Kidney glomerular epithelial cell (primary cell): ENCODE results near the gene ABR.
"Not testable (repeated sequence)": the region's sequence is repeated elsewhere in the genome, so short reads cannot be mapped to it uniquely, and the experiment has no call there.

Source experiments
- DNase-seq: peaks from one replicate; lab custom pipeline; 2025; lab: John Stamatoyannopoulos, UW

ABR gene

DNA sequence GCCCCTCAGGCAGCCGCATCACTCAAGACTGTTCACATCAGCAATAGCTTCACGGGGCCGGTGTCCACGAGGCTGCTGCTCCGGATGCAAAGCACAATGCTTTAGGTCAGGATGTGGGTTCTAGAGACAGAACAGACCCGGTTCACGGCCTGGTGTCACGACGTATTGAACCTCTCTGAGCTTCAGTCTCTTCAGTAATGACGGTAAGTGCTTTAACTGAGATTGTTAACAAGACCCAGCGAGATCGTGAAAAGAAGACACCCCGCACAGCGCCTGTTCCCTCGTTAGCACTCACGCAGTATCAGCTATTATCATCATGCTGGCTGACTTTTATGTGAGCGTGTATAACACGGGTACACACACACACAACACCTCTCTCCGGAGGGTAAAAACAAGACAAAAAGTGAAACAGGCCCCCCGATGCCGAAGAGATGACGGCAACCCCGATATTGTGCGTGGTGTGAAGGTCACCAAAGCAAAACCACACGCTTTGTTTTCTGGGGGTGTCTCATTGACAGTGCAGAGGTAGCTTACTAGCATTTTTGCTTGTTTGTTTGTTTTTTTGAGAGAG lies 21.4 kb upstream of the ABR start:
- DNase-seq, result no peak

DNA sequence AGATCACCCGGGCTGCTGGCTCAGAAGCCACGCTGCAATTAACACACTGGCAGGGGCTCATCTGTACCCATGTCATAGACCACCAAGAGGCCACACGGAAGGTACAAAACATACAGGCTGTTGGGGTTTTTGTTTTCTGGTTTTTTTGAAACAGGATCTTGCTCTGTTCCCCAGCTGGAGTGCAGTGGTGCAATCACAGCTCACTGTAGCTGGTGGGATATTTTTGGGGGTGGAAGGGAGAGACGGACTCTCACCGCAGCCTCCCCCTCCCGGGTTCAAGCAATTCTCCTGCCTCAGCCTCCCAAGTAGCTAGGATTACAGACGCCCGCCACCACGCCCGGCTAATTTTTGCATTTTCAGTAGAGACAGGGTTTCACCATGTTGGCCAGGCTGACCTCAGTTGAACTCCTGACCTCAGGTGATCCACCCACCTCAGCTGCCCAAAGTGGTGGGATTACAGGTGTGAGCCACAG lies 19.5 kb upstream of the ABR start:
- not testable (repeated sequence) for DNase-seq

DNA sequence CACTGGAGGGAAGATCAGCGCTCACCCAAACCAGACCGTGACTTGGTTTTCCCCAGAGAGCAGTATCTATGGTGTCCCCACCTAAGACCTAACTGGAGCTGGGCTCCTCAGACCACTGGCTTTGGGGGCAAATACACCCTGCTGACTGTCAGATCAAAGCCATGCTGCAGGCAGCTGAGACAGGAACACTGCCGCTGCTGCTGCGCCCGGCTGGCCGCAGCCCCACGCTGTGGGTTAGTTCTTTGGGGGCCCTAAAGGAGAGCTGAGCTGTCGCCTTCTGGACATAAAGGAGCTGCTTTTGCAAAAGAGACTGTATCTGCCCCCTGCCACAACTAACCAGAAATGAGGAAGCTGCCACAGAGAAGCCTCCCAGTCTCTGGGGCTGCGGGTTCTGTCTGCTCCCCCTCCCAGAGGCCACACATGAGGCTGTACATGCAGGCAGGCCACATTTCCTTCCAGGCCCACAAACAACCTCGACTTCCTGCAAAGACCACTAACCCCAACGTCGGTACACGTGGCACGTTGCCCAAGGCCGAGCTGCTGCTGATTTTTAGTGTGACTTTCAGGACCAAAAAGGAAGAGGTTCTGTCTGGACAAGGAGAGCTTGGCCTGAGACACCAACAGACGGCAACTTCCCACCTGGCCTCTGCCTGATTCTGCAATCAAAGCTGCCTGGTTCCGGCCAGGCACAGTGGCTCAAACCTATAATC lies 18.2 kb upstream of the ABR start:
- DNase-seq, result no peak

DNA sequence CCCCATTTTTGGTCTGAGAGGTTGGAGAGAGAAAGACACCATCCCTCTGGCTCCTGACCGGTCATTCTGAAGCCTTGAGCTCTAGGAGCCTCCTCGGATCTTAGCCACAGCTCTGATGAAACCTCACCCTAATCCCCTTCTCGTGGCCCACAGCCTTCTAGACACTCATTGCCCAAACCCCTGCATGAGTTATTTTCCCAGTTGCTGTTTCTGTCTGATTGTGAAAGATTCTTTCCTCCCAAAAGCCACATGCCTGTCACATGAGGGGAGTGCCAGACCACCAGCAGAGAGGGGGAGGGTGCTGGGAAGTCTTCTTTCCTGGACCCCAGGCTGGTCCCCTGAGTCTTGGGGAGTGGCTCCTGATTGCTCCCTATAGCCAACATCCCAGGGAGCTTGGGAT lies 17.6 kb upstream of the ABR start:
- no peak for DNase-seq

DNA sequence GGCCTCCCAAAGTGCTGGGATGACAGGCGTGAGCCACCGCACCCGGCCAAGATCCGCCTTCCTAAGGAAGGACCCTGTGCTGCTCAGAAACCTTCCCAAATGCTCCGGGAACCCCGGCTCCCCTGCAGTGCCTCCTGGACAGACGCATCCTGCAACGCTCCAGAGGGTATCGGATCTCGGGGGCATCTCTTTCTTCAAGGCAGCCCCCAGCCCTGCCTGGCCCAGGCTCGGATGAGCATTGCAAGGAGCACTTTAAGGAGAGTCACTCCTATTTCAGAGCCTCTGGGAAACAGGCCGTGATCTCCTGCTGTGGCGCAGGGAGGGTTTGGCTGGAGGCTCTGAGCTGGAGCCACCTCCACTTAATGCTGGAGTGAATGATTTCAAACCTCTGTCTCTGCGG lies 17.2 kb upstream of the ABR start:
- DNase-seq, result no peak

DNA sequence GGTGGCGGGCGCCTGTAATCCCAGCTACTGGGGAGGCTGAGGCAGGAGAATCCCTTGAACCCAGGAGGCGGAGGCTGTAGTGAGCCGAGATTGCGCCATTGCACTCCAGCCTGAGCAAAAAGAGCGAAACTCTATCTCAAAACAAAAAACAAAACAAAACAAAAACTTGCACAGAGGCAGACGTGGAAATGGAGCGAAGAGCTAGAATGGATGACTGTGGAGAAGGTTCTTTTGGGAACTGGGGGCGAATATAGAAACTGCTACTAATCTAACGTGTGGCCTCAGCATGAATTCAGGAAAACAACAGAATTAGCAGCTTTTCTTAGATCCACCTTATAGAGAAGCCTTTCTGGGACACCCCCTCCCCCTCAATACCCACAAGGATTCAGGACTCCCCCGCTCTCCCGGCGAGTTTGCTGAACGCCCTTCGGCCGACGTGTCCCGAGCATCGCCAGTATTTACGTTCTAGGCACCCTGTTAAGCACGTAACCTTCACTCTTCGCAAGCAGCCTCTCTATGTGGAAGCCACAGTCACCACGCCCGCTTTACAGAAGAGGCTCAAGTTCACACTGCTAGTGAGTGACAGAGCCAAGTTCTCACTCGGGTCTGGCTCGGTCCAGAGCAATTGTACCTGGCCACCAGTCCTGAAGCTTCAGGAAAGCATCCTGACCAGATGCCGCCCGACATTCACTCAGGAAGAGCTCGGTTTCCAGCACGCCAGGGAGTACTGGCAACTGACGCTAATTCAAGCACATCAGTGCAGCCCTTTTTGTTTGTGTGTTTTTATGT lies 13.3 kb upstream of the ABR start:
- DNase-seq, result no peak

DNA sequence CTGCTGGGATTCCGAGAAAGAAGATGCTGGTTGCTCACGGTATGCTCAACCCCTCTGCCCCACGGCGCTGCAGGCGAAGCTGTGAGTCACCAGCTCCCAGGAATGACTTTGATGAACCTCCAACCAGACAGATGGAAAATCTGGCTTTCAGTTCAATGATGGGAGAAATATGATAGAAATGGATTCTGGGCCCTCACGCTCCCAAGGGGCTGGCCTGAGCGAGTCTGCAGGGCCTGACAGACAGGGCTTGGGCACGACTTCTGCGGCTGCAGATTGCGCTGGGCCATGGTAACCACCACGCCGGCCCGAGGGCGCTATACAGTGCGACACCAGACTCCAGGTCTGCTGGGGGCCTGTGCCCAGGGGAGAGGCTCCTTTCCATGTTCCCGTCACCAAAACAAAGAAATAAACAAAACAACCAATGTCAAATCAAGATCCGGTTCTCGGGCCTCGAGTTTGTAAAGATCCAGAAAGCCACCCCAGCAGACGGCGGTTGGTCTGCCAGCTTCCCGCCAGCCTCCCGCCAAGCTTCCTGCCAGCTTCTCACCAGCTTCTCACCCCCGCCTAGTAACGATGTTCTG lies 11.1 kb upstream of the ABR start:
- no peak for DNase-seq

DNA sequence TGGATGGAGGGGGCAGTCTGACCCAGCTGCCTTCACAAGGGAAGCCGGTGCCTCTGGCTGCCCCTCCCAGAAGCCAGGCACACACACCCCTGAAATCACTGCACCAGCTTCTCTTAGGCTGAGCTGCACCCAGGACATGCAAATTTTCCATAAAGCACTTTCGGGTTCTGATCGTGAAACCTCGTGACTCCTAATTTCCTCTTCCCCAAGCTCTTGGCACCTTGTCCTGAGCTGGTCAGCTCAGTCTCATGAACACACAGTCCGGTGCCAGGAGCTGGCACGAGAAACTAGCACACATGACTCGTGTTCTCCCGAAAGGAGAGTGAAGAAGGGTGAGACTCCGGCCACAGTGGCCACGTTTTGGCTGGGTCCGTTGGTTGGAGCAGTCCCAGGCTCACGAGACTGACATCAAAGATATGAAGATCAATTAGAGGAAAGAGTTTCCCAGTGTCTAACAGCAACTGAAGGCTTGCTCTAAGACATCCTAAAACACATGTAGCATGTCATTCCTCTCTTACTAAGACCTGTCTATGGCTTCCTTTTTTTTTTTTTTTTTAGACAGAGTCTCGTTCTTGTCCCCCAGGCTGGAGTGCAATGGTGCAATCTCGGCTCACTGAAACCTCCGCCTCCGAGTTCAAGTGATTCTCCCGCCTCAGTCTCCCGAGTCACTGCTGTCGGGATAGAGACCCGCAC lies 9.2 kb upstream of the ABR start:
- no peak for DNase-seq

DNA sequence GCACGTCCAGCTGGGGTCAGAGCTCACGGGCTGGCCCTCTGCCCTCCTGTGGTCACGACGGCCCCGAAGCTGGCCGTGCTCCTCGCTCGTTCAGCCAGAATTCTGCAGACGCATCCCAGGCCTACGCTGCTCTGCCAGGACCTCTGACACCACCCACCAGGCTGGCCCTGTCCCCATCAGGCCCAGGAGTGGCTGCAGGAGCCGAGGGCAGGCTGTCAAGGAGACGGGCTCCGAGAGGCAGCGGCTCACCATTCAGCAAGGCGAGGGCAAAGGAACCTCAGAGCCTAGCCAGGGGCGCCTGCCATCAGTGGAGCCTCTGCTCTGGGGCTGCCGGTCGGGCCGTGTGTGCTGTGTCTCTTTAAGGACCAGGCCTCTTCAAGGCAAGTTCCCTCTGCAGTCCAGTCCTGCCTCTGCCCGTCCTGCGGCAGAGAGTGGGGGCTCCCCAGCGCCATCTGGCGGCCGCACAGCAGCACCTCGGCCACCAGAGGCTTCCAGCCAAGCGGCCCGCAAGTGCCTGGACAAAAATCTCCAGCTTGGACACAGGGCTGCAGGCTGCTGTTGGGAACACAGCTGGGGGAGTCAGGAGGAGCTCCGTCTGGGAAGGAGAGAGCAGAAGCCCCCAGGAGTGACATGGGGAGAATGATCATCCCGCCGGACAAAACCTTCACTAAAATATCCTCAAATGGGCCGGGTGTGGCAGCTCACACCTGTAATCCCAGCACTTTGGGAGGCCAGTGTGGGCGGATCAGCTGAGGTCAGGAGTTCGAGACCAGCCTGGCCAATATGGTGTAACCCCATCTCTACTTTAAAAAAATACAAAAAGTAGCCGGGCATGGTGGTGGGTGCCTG lies 7.4 kb upstream of the ABR start:
- peak; percentile 72 for DNase-seq

DNA sequence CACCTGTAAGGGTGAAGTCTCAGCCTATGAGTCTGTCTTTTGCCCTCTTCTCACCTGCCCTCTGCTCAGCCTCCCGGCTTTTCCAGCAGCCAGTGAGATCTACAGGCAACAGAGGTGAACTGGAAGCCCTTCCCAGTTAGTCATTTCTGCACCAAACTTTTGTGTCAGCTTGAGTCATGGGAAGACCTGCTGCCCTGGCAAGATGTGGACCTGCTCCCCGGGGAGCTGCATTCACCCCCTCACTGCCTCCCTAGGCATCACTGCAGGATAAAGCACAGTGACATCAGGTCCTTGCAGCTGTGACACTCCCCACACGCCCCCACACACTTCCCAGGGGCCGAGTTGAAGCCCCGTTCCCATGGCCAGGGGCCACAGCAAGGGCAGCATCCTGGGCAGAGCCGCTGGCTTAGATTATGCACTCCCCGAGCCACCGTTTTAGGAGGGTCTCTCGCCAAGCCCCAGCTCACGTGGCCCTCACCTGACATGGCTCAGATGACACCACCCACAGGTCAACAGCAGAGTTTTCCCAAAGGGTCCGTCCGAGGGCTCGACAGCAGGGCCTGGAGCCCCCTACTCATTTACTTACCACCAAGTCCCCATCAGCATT lies 6.5 kb upstream of the ABR start:
- no peak for DNase-seq

DNA sequence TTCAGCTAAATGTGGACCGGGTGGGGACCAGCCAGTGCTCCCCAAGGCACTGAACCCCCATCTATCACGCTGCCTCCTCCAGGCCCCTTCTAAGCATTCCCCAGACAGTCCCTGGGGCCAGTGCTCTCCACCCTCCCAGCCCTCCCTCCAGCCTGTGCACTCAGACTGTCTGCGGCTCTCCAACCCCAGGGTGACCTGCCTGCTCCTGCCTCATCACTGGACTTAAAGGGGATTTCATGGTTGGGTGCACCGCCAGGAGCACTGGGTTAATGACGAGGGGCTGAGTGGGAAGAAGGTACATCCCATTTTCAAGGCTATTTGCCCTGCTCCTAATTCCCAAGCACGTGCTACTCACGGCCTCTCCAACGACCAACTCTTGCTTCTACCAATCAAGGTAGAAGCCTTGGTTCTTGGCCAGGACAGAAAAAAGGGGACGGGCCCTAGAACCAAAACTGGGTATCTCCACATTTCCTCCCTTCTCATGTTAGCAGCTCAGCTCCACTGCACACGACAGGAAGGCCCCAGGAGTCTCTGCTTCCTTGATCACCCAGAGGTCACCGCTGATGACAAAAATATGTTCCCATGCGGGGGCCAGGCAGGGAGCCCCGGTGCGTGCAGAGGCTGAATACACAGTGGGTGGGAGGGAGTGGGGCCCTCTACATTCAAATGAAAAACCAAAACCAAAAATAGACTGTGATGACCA lies 3.5 kb upstream of the ABR start:
- peak; percentile 41 for DNase-seq

DNA sequence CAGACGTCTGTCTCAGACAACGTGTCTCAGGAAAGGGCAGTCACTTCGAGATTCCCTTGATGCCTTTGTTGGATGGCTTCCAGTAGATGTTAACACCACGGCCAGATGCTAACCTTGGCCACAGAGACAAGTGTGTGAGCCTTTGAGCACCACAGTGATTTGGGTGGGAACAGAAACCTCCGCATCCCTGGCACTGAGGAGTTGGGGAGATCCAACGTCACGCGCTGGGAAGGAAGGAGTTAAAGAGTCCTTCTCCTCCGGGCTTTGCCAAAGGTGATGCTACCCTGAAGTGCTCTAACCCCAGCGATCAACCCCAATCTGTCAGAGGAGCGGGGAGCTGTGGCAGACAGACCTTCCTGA lies 3.0 kb upstream of the ABR start:
- DNase-seq, result no peak

DNA sequence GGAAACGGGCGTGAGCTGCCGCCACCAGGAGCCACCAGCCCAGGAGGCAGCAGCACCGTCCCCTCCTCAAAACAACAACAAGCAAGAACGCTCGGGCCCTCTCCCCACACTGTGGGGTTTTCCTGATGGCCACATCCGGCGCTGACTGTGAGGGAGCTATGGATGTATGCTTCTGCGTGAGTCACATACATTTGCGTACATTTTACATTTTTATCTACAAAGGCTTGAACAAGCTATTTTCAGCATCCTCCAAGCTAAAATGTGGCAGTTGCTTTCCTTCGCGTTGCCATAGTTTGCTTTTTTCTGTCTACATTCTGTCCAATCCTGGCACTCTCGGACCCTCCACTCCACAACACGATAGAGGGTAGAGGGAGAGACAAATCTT lies 2.0 kb upstream of the ABR start:
- DNase-seq, result no peak

DNA sequence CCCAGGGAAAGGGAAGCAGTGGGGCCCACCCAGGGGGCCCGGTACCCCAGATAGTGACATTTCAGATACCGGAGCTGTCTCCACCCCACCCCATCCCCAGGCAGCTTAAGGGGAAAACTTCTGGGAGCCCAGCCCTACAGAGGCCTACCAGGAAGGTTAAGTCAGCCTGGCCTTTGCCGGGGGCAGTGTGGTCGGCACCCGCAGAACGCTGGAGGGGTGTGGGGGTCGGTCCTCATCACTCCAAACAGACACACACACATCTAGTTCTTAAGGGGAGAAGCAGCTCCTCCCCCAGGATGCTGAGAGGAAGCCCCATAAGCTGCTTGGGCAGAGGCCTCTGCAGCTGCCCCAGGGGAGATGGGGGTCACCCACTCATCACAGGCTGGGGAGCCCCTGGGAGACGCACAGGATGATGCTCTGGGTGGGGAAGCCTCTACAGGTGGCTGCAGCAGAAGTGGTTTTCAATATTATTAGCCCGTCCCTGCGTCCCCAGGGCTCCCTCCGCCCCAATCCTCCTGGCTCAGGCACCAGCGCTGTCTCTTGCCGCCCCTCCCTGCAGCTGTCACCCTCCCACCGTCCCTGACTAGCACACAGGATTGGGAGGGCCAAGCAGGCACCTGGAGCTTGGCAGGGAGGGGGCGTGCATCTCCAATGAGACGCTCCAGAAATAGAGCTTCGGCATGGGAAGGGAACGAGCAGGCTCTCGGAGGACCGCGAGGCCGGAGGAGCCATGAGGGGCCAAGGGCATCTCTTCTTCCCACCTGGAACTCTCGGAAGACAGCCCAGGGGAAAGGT lies 1.4 kb upstream of the ABR start:
- no peak for DNase-seq

DNA sequence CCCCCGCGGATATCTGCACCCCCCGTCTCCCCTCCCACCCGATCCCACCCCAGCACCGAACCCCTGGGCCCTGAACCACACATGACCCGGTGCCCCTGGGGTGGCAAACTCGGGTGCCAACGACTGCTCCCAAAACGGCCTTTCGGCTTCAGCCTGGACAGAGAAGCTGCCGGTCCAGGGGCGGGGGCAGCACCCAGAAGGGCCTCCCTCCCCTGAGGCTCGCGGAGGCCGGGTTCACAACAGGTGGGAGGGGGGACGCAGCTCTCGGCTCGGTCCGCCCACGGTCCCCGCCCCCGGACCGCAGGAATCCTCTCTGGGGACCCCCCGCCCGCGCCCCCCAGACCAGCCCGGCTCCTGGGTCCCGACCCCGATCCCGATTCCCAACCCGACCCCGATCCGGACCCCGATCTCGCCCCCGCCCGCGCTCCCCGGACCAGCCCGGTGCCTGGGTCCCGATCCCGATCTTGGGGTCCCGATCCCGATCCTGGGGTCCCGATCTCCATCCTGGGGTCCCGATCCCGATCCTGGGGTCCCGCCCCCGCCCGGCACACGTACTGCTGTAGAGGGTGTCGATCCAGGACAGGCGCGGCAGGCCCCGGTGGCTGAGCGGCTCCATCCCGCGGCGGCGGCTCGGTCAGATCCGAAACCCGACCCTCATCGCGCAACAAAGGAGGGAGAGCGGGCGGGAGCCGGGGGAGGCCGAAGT lies 516 bp downstream of the ABR start:
- DNase-seq, result no peak

DNA sequence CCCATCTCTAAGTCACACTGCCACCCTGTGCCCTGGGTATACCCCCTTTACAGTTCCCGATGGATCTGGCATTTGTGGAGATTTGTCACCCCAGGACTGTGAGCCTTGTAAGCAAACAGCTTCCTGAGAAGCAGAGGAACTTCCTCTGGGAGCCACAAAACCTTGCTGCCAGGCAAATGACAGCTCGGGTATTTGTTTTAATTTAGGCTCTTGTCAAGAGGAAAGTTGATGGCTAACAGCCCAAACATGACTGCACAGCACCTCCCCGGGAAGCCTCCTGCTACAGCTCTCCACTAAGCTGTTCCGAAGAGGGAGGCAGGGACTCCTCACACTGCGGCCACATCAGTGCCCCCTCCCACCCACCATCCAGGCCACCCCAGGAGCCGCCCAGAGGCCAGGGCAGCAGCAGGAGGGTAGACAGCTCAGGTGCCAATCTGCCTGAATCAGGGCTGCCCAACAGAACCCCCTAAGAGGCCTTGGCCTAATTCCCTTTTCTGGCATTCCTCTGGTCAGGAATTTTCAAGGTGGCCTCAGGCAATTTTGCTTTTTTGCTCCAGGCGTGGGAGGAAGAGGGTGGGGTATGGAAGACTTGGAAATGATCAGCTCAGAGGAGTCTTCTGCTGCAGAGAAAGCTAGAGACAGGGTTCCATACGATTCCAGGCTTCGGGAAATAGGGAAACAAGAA lies 2.6 kb downstream of the ABR start:
- no peak for DNase-seq

DNA sequence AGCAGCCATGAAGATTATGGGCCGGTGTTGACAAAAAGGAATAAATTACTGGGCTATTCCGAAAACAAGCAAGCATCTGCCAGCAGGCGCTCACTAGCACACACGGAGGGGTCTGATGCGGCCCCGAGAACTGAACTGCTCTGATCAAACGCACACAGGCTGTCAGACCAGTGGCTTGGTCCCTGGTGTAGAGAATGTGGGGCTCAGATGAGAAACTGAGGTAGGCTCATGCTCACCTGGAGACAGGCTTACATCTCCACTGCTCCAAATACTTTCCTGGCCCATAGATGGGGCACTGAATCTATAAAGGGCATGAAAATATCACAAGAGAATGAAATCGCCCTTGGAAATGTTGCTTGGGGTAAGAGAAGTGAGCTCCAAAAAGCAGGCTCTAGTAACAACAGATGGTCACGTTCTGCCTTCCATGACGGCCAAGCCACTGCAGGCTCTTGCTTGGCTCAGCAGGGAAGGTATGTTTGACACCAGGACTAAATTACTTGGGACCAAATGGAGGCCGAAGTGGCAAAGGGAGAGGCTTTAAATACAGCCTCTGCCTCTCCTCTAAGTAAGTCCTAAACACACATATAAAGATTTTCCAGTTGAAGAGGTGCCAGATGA lies 5.4 kb downstream of the ABR start:
- no peak for DNase-seq
